ENCODE measurements around the gene TRPV4. TPM values are rescaled to one million over a fixed set of nuclear protein-coding genes. Genes with fewer than 3 reads are reported as not detected.

TRPV4 gene
- total RNA-seq, 1 donor from 2014 or later: 0.75 TPM

- H3K4me2 ChIP-seq (ENCODE audit: low read length): no peak overlapping the region
- H3K4me3 Mint-ChIP-seq (ENCODE audit: unreplicated experiment): peak overlapping the region; percentile 10
Observed at GRCh38 chr12:109877504-109878246, 44.5 kb upstream of the TRPV4 start.

GRCh38 chr12:109876406-109876805 lies 43.2 kb upstream of the TRPV4 start:
- Histone ChIP-seq H3K9me3 (ENCODE audit: insufficient read depth, low read depth, low read length) (no peaks in the 10 kb centered on the region), H4K20me1 (ENCODE audit: insufficient read depth, low read length) (peaks cover 73% of the 10 kb centered on the region), H3K79me2 (ENCODE audit: insufficient read depth, low read length) (peaks cover 81% of the 10 kb centered on the region), H2AFZ (ENCODE audit: low read depth, low read length) (no peak overlapping the region), H3K4me3 (ENCODE audit: insufficient read depth, low read depth, low read length) (no peak overlapping the region), H3K36me3 (ENCODE audit: insufficient read depth, low read length) (no peaks in the 10 kb centered on the region), H3K27ac (ENCODE audit: low read depth, low read length) (no peak overlapping the region), H3K27me3 (ENCODE audit: insufficient read depth, low read length) (no peaks in the 10 kb centered on the region), H3K9ac (ENCODE audit: low read length) (no peak overlapping the region), H3K4me2 (ENCODE audit: low read length) (no peak overlapping the region), H3K4me1 (ENCODE audit: insufficient read depth, low read length) (peaks cover 26% of the 10 kb centered on the region)
- Mint-ChIP-seq H3K36me3 (ENCODE audit: low read depth, unreplicated experiment) (no peaks in the 10 kb centered on the region), H3K9me3 (ENCODE audit: unreplicated experiment) (no peaks in the 10 kb centered on the region), H3K27me3 (ENCODE audit: low read depth, unreplicated experiment) (no peaks in the 10 kb centered on the region), H3K4me1 (ENCODE audit: low read depth, unreplicated experiment) (peaks cover 17% of the 10 kb centered on the region), H3K27ac (ENCODE audit: unreplicated experiment) (no peak overlapping the region), H3K4me3 (ENCODE audit: unreplicated experiment) (no peak overlapping the region)
- TF ChIP-seq EZH2 (IDR thresholded peaks at IDR 0.05; ENCODE audit: insufficient read depth, low read length) (no peak), CTCF (IDR thresholded peaks at IDR 0.05; ENCODE audit: insufficient read depth, low read depth, low read length) (no peak)
- DNase-seq (ENCODE audit: low read depth) (no peak), FAIRE-seq (no peak)

More at GRCh38 chr12:109877504-109878246, 44.5 kb upstream of the TRPV4 start:
- no peaks in the 10 kb centered on the region for H3K36me3 ChIP-seq (ENCODE audit: insufficient read depth, low read length)
- peaks cover 68% of the 10 kb centered on the region for H3K79me2 ChIP-seq (ENCODE audit: insufficient read depth, low read length)
- no peak overlapping the region for H3K4me3 ChIP-seq (ENCODE audit: insufficient read depth, low read depth, low read length)
- H3K27me3 ChIP-seq (ENCODE audit: insufficient read depth, low read length): no peaks in the 10 kb centered on the region
- no peak for DNase-seq (ENCODE audit: low read depth)
- no peaks in the 10 kb centered on the region for H3K9me3 ChIP-seq (ENCODE audit: insufficient read depth, low read depth, low read length)
- Mint-ChIP-seq H3K27me3 (ENCODE audit: low read depth, unreplicated experiment) (peaks cover 2% of the 10 kb centered on the region), H3K36me3 (ENCODE audit: low read depth, unreplicated experiment) (no peaks in the 10 kb centered on the region), H3K4me1 (ENCODE audit: low read depth, unreplicated experiment) (peaks cover 12% of the 10 kb centered on the region), H3K27ac (ENCODE audit: unreplicated experiment) (no peak overlapping the region), H3K9me3 (ENCODE audit: unreplicated experiment) (no peaks in the 10 kb centered on the region)
- peaks cover 60% of the 10 kb centered on the region for H4K20me1 ChIP-seq (ENCODE audit: insufficient read depth, low read length)
- TF ChIP-seq CTCF (IDR thresholded peaks at IDR 0.05; ENCODE audit: insufficient read depth, low read depth, low read length): no peak
- no peak for TF ChIP-seq EZH2 (IDR thresholded peaks at IDR 0.05; ENCODE audit: insufficient read depth, low read length)
- H3K4me1 ChIP-seq (ENCODE audit: insufficient read depth, low read length): peaks cover 16% of the 10 kb centered on the region
- no peak overlapping the region for H2AFZ ChIP-seq (ENCODE audit: low read depth, low read length)
- no peak for FAIRE-seq
- no peak overlapping the region for H3K27ac ChIP-seq (ENCODE audit: low read depth, low read length)
- H3K9ac ChIP-seq (ENCODE audit: low read length): no peak overlapping the region

- Mint-ChIP-seq H3K9me3 (ENCODE audit: unreplicated experiment) (no peaks in the 10 kb centered on the region), H3K27me3 (ENCODE audit: low read depth, unreplicated experiment) (no peaks in the 10 kb centered on the region), H3K36me3 (ENCODE audit: low read depth, unreplicated experiment) (no peaks in the 10 kb centered on the region), H3K4me3 (ENCODE audit: unreplicated experiment) (no peak overlapping the region), H3K4me1 (ENCODE audit: low read depth, unreplicated experiment) (peaks cover 22% of the 10 kb centered on the region), H3K27ac (ENCODE audit: unreplicated experiment) (no peak overlapping the region)
- peaks cover 83% of the 10 kb centered on the region for H3K79me2 ChIP-seq (ENCODE audit: insufficient read depth, low read length)
- no peak overlapping the region for H3K27ac ChIP-seq (ENCODE audit: low read depth, low read length)
- FAIRE-seq (no peak), DNase-seq (ENCODE audit: low read depth) (no peak)
- H2AFZ ChIP-seq (ENCODE audit: low read depth, low read length): no peak overlapping the region
- no peak overlapping the region for H3K4me2 ChIP-seq (ENCODE audit: low read length)
- H3K9ac ChIP-seq (ENCODE audit: low read length): no peak overlapping the region
- TF ChIP-seq EZH2 (IDR thresholded peaks at IDR 0.05; ENCODE audit: insufficient read depth, low read length): no peak
- no peak for TF ChIP-seq CTCF (IDR thresholded peaks at IDR 0.05; ENCODE audit: insufficient read depth, low read depth, low read length)
- peaks cover 25% of the 10 kb centered on the region for H3K4me1 ChIP-seq (ENCODE audit: insufficient read depth, low read length)
- H3K27me3 ChIP-seq (ENCODE audit: insufficient read depth, low read length): no peaks in the 10 kb centered on the region
- no peak overlapping the region for H3K4me3 ChIP-seq (ENCODE audit: insufficient read depth, low read depth, low read length)
- H4K20me1 ChIP-seq (ENCODE audit: insufficient read depth, low read length): peaks cover 80% of the 10 kb centered on the region
- H3K9me3 ChIP-seq (ENCODE audit: insufficient read depth, low read depth, low read length): no peaks in the 10 kb centered on the region
- no peaks in the 10 kb centered on the region for H3K36me3 ChIP-seq (ENCODE audit: insufficient read depth, low read length)
Observed at GRCh38 chr12:109875572-109876131, 42.5 kb upstream of the TRPV4 start.

All from astrocyte (in vitro differentiated cells and primary cell).